ENCODE data around the gene INPP4B. TPM values are rescaled to one million over a fixed set of nuclear protein-coding genes. Genes with fewer than 3 reads are reported as not detected.

Gene INPP4B
- total RNA-seq, 1 donor from 2014 or later, result 4.9 TPM

GRCh38 chr4:142291299-142292050 lies 554.6 kb downstream of the INPP4B start:
- H3K4me3 Mint-ChIP-seq (ENCODE audit: unreplicated experiment), result no peak overlapping the region
- TF ChIP-seq, protein P1, sequence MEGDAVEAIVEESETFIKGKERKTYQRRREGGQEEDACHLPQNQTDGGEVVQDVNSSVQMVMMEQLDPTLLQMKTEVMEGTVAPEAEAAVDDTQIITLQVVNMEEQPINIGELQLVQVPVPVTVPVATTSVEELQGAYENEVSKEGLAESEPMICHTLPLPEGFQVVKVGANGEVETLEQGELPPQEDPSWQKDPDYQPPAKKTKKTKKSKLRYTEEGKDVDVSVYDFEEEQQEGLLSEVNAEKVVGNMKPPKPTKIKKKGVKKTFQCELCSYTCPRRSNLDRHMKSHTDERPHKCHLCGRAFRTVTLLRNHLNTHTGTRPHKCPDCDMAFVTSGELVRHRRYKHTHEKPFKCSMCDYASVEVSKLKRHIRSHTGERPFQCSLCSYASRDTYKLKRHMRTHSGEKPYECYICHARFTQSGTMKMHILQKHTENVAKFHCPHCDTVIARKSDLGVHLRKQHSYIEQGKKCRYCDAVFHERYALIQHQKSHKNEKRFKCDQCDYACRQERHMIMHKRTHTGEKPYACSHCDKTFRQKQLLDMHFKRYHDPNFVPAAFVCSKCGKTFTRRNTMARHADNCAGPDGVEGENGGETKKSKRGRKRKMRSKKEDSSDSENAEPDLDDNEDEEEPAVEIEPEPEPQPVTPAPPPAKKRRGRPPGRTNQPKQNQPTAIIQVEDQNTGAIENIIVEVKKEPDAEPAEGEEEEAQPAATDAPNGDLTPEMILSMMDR (IDR thresholded peaks at IDR 0.05; ENCODE audit: unreplicated experiment), result no peak
- no peaks in the 10 kb centered on the region for H3K9me3 Mint-ChIP-seq (ENCODE audit: unreplicated experiment)
- H3K27me3 Mint-ChIP-seq (ENCODE audit: unreplicated experiment), result no peaks in the 10 kb centered on the region
- no peaks in the 10 kb centered on the region for H3K36me3 Mint-ChIP-seq (ENCODE audit: low read depth, unreplicated experiment)
- no peak for DNase-seq (ENCODE audit: low spot score)
- no peaks in the 10 kb centered on the region for H3K4me1 Mint-ChIP-seq (ENCODE audit: unreplicated experiment)
- no peak overlapping the region for H3K27ac Mint-ChIP-seq (ENCODE audit: unreplicated experiment)

- no peak for DNase-seq (ENCODE audit: low spot score)
- no peaks in the 10 kb centered on the region for H3K36me3 Mint-ChIP-seq (ENCODE audit: low read depth, unreplicated experiment)
Observed at GRCh38 chr4:142287371-142287770, 558.7 kb downstream of the INPP4B start.

DNA sequence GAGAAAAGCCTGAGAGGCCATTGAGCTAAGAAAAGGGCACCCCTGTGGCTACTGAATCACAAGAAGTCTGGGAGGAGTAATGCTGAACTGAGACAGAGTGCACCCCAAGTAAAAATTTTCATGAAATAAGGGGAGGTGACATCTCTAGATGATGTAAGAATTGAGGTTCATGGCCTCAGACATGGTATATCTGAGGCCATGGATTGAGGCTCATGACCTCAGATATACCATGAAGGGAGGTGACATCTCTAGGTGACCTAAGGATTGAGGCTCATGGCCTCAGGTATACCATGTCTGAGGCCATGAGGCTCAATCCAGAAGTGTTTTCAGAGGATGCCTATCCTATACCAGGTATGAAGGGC lies 560.9 kb downstream of the INPP4B start:
- Mint-ChIP-seq H3K27me3 (ENCODE audit: unreplicated experiment) (no peaks in the 10 kb centered on the region), H3K9me3 (ENCODE audit: unreplicated experiment) (no peaks in the 10 kb centered on the region), H3K27ac (ENCODE audit: unreplicated experiment) (no peak overlapping the region), H3K4me3 (ENCODE audit: unreplicated experiment) (no peak overlapping the region), H3K36me3 (ENCODE audit: low read depth, unreplicated experiment) (no peaks in the 10 kb centered on the region), H3K4me1 (ENCODE audit: unreplicated experiment) (no peaks in the 10 kb centered on the region)
- no peak for DNase-seq (ENCODE audit: low spot score)
- TF ChIP-seq, protein P1 (IDR thresholded peaks at IDR 0.05; ENCODE audit: unreplicated experiment), result no peak

More at GRCh38 chr4:142287371-142287770, 558.7 kb downstream of the INPP4B start:
- no peaks in the 10 kb centered on the region for H3K4me1 Mint-ChIP-seq (ENCODE audit: unreplicated experiment)
- TF ChIP-seq, protein P1 (IDR thresholded peaks at IDR 0.05; ENCODE audit: unreplicated experiment), result no peak
- H3K27ac Mint-ChIP-seq (ENCODE audit: unreplicated experiment), result no peak overlapping the region
- no peak overlapping the region for H3K4me3 Mint-ChIP-seq (ENCODE audit: unreplicated experiment)
- H3K27me3 Mint-ChIP-seq (ENCODE audit: unreplicated experiment), result no peaks in the 10 kb centered on the region
- no peaks in the 10 kb centered on the region for H3K9me3 Mint-ChIP-seq (ENCODE audit: unreplicated experiment)

GRCh38 chr4:142284402-142285221 lies 561.5 kb downstream of the INPP4B start:
- H3K27me3 Mint-ChIP-seq (ENCODE audit: unreplicated experiment), result no peaks in the 10 kb centered on the region
- no peaks in the 10 kb centered on the region for H3K4me1 Mint-ChIP-seq (ENCODE audit: unreplicated experiment)
- no peak overlapping the region for H3K4me3 Mint-ChIP-seq (ENCODE audit: unreplicated experiment)
- H3K9me3 Mint-ChIP-seq (ENCODE audit: unreplicated experiment), result no peaks in the 10 kb centered on the region
- no peak overlapping the region for H3K27ac Mint-ChIP-seq (ENCODE audit: unreplicated experiment)
- no peaks in the 10 kb centered on the region for H3K36me3 Mint-ChIP-seq (ENCODE audit: low read depth, unreplicated experiment)
- no peak for DNase-seq (ENCODE audit: low spot score)
- TF ChIP-seq, protein P1 (IDR thresholded peaks at IDR 0.05; ENCODE audit: unreplicated experiment), result no peak

All from endothelial cell (in vitro differentiated cells).